Activated naive CD4-positive, alpha-beta T cell treated with anti-CD3 and anti-CD28 coated beads, Interleukin-2, amount 50 U/mL, for 72 hours (primary cell): ENCODE data around the gene SLC11A1. TPM values are rescaled to one million over a fixed set of nuclear protein-coding genes. Genes with fewer than 3 reads are reported as not detected.

Source experiments
- ATAC-seq, 2 donors: fragments of 150-1000 bp; cut with Tn5 transposase; 2 replicates each; pipeline ENCODE4 v1.10.0; 2021; ENCODE audit warnings: mild to moderate bottlenecking in 2 of 2, moderate library complexity in 2 of 2
- DNase-seq, 2 donors: peaks; one replicate each; pipeline ENCODE4 v3.0.0; 2021 to 2022; ENCODE audit warnings: low spot score in 2 of 2
- H3K27ac Mint-ChIP-seq, 2 donors: one replicate each; pipeline ENCODE4 v1.8.0; 2022; ENCODE audit warnings: mild to moderate bottlenecking in 2 of 2, mixed read lengths in 2 of 2
- H3K36me3 Mint-ChIP-seq, 2 donors: one replicate each; pipeline ENCODE4 v1.8.0; 2022; ENCODE audit warnings: mixed read lengths in 2 of 2
- H3K9me3 Mint-ChIP-seq, 2 donors: one replicate each; pipeline ENCODE4 v1.8.0; 2022; ENCODE audit warnings: mixed read lengths in 2 of 2
- total RNA-seq, 2 donors: library from RNA; stranded (reverse); gene quantifications; one replicate each; pipeline ENCODE4 v1.2.3, GENCODE V29; 2022

SLC11A1 gene
- total RNA-seq, 2 donors from 2014 or later, result not detected

GRCh38 chr2:218383892-218384519 is 1.9 kb downstream of the SLC11A1 start:
- ATAC-seq, result no peak

GRCh38 chr2:218384975-218385374 is 2.9 kb downstream of the SLC11A1 start:
- no peaks in the 10 kb centered on the region for H3K36me3 Mint-ChIP-seq
- no peak overlapping the region for H3K27ac Mint-ChIP-seq
- no peak for ATAC-seq
- no peaks in the 10 kb centered on the region for H3K9me3 Mint-ChIP-seq
- no peak for DNase-seq

More at GRCh38 chr2:218383892-218384519, 1.9 kb downstream of the SLC11A1 start:
- Mint-ChIP-seq H3K36me3 (no peaks in the 10 kb centered on the region), H3K9me3 (no peaks in the 10 kb centered on the region), H3K27ac (no peak overlapping the region)
- no peak for DNase-seq

DNA sequence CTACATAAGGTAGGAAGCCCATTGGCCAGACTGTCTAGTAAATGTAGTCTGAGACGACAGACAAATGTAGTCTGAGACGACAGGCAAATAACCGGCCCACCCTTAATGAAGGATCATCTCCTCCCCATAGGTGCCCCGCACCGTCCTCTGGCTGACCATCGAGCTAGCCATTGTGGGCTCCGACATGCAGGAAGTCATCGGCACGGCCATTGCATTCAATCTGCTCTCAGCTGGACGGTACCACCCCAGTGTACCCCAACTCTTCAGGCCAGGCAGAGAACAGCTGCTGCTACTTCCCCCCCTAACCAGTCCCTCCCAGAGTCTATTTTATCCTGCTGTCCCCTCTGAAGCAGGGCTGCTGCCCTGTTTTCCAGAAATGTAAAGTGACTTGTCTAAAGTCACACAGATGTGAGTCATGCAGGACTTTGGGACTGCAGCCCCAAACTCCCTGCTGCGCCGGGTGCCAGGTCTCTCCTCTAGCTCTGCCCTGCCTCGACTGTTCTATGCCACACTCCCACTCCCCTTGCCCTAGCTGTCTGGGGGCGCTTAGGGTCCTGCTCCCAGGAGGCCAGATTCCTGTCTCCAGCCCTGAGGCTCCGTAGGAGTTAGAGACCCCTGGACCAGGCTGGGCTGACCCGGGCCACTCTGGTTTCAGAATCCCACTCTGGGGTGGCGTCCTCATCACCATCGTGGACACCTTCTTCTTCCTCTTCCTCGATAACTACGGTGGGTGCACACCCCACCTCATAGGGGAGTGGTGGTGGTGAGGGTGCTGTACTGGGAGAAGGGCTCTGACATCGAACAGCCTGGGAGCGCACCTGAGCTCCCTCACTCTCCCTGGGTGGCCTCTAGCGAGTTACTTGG is 4.7 kb downstream of the SLC11A1 start:
- DNase-seq (no peak), ATAC-seq (peak in 1 of 2 donors; percentile 28)
- Mint-ChIP-seq H3K27ac (no peak overlapping the region), H3K36me3 (no peaks in the 10 kb centered on the region), H3K9me3 (no peaks in the 10 kb centered on the region)

GRCh38 chr2:218387369-218388194 is 5.5 kb downstream of the SLC11A1 start:
- Mint-ChIP-seq H3K36me3 (no peaks in the 10 kb centered on the region), H3K9me3 (no peaks in the 10 kb centered on the region), H3K27ac (no peak overlapping the region)
- ATAC-seq (peak in 1 of 2 donors; percentile 48), DNase-seq (no peak)

DNA sequence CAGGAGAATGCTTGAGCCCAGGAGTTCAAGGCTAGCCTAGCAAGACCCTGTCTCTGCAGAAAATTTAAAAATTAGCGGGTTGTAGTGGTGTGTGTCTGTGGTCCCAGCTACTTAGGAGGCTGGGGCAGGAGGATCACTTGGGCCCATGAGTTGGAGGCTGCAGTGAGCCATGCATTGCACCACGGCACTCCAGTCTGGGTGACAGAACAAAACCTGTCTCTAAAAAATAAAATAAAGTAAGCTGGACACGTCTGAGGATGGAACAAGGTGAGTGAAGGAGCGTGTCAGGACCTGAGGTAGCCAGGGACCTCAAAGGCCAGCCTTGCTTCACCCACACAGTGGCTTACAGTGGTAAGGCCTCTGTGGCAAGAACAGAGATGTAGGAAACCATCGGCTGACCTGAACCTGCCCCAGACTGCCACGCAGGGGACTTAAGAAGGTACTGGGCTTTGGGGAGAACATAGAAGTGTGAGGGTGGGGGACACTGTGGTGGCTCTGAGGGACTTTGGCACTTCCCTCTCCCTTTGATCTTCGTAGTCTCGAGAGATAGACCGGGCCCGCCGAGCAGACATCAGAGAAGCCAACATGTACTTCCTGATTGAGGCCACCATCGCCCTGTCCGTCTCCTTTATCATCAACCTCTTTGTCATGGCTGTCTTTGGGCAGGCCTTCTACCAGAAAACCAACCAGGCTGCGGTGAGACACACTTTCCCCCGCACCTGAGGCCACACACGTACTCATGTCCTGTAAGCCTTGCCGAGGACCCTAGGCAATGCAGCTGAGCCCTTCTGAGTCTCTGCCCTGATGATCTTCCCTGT is 7.5 kb downstream of the SLC11A1 start:
- no peak for ATAC-seq
- no peaks in the 10 kb centered on the region for H3K9me3 Mint-ChIP-seq
- no peaks in the 10 kb centered on the region for H3K36me3 Mint-ChIP-seq
- DNase-seq, result no peak
- H3K27ac Mint-ChIP-seq, result no peak overlapping the region

GRCh38 chr2:218391202-218391601 is 9.1 kb downstream of the SLC11A1 start:
- no peak for ATAC-seq
- no peaks in the 10 kb centered on the region for H3K36me3 Mint-ChIP-seq
- no peak overlapping the region for H3K27ac Mint-ChIP-seq
- DNase-seq, result no peak
- no peaks in the 10 kb centered on the region for H3K9me3 Mint-ChIP-seq

- H3K36me3 Mint-ChIP-seq, result no peaks in the 10 kb centered on the region
- no peaks in the 10 kb centered on the region for H3K9me3 Mint-ChIP-seq
- DNase-seq (no peak), ATAC-seq (no peak)
- H3K27ac Mint-ChIP-seq, result no peak overlapping the region
Measured at GRCh38 chr2:218392459-218392858, 10.4 kb downstream of the SLC11A1 start.

GRCh38 chr2:218392891-218393462 is 10.9 kb downstream of the SLC11A1 start:
- H3K27ac Mint-ChIP-seq, result no peak overlapping the region
- ATAC-seq, result no peak
- H3K36me3 Mint-ChIP-seq, result no peaks in the 10 kb centered on the region
- no peak for DNase-seq
- no peaks in the 10 kb centered on the region for H3K9me3 Mint-ChIP-seq

DNA sequence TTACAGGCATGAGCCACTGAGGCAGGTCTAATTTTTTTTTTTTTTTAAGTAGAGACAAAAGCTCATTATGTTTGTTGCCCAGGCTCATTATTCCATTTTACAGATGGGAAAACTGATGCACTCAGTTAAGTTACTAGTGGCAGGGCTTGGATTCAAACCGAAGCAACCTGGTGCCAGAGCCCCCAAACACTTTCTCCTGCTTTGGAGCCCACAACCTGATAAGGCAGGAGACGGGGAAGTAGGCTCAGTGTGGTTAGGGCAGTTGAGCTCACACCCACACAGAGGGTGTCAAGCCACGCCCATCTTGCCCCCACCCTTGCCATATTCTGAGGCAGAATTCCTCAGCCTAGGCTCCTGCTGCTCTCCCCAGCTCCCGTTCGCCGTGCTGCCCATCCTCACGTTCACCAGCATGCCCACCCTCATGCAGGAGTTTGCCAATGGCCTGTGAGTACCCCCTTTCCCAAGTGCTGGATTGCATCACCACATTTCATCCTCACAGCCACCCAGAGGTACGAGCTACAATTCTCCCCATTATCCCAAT is 11.7 kb downstream of the SLC11A1 start:
- DNase-seq (no peak), ATAC-seq (no peak)
- Mint-ChIP-seq H3K27ac (no peak overlapping the region), H3K9me3 (no peaks in the 10 kb centered on the region), H3K36me3 (no peaks in the 10 kb centered on the region)

GRCh38 chr2:218394298-218395089 is 12.4 kb downstream of the SLC11A1 start:
- Mint-ChIP-seq H3K9me3 (no peaks in the 10 kb centered on the region), H3K27ac (no peak overlapping the region)

DNA sequence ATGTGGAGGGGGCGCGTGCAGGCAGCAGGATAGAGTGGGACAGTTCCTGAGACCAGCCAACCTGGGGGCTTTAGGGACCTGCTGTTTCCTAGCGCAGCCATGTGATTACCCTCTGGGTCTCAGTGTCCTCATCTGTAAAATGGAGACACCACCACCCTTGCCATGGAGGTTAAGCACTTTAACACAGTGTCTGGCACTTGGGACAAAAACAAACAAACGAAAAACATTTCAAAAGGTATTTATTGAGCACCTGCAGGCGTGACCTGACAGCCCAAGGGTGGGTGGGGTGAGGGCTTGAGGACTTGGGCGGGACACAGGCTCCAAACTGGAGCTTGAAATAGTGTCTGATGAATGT is 13.0 kb downstream of the SLC11A1 start:
- ATAC-seq (no peak), DNase-seq (no peak)
- Mint-ChIP-seq H3K36me3 (no peaks in the 10 kb centered on the region), H3K9me3 (no peaks in the 10 kb centered on the region), H3K27ac (no peak overlapping the region)

More at GRCh38 chr2:218394298-218395089, 12.4 kb downstream of the SLC11A1 start:
- ATAC-seq (no peak), DNase-seq (no peak)
- no peaks in the 10 kb centered on the region for H3K36me3 Mint-ChIP-seq

DNA sequence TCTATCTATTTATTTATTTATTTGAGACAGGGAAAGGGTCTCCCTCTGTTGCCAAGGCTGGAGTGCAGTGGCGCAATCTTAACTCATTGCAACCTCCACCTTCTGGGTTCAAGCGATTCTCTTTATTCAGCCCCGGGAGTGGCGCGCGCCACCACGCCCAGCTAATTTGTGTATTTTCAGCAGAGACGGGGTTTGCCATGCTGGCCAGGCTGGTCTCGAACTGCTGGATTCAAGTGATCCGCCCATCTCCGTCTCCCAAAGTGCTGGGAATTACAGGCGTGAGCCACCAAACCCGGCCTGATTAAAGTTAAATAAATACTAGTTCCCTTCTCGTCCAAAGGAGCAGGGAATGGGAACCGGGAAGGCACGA is 13.4 kb downstream of the SLC11A1 start:
- H3K9me3 Mint-ChIP-seq, result no peaks in the 10 kb centered on the region
- H3K27ac Mint-ChIP-seq, result peak overlapping the region; percentile 80 to 81
- no peaks in the 10 kb centered on the region for H3K36me3 Mint-ChIP-seq
- DNase-seq (no peak), ATAC-seq (no peak)

GRCh38 chr2:218395826-218396687 is 14.0 kb downstream of the SLC11A1 start:
- Mint-ChIP-seq H3K27ac (peak overlapping the region; percentile 80 to 85), H3K9me3 (no peaks in the 10 kb centered on the region), H3K36me3 (no peaks in the 10 kb centered on the region)
- peak; percentile 77 to 94 for DNase-seq
- ATAC-seq, result peak; percentile 60 to 69

- ATAC-seq, result no peak
- Mint-ChIP-seq H3K36me3 (no peaks in the 10 kb centered on the region), H3K27ac (peak overlapping the region; percentile 80 to 85), H3K9me3 (no peaks in the 10 kb centered on the region)
- DNase-seq, result peak in 1 of 2 donors; percentile 45
Measured at GRCh38 chr2:218396688-218397462, 14.8 kb downstream of the SLC11A1 start.
